Nephron (organoid): ENCODE data around the gene COLQ.

Source experiments
- H3K27ac Mint-ChIP-seq, 3 experiments: 2 replicates each; pipeline ENCODE4 v1.8.0; 2020; ENCODE audit warnings: mixed read lengths in 3 of 3, mild to moderate bottlenecking in 2 of 3, moderate library complexity in 1 of 3
- H3K27me3 Mint-ChIP-seq: 2 replicates; pipeline ENCODE4 v1.8.0; 2021; ENCODE audit warnings: low read depth, mild to moderate bottlenecking, moderate library complexity, mixed read lengths
- H3K36me3 Mint-ChIP-seq: 2 replicates; pipeline ENCODE4 v1.8.0; 2020; ENCODE audit warnings: low read depth, mixed read lengths
- H3K4me1 Mint-ChIP-seq: 2 replicates; pipeline ENCODE4 v1.8.0; 2020; ENCODE audit warnings: mixed read lengths
- H3K4me3 Mint-ChIP-seq, 3 experiments: 2 replicates each; pipeline ENCODE4 v1.8.0; 2020; ENCODE audit warnings: mild to moderate bottlenecking in 3 of 3, mixed read lengths in 3 of 3, moderate library complexity in 2 of 3
- H3K9me3 Mint-ChIP-seq: 2 replicates; pipeline ENCODE4 v1.8.0; 2020; ENCODE audit warnings: mixed read lengths
- TF ChIP-seq, protein P1 (sequence below), 3 experiments: fragments of 200-600 bp; sonication (generic); IDR thresholded peaks; one replicate each; pipeline ENCODE4 v1.5.0; 2021; ENCODE audit warnings: antibody characterized with exemption in 3 of 3; ENCODE audit not compliant: unreplicated experiment in 3 of 3

The COLQ gene

DNA sequence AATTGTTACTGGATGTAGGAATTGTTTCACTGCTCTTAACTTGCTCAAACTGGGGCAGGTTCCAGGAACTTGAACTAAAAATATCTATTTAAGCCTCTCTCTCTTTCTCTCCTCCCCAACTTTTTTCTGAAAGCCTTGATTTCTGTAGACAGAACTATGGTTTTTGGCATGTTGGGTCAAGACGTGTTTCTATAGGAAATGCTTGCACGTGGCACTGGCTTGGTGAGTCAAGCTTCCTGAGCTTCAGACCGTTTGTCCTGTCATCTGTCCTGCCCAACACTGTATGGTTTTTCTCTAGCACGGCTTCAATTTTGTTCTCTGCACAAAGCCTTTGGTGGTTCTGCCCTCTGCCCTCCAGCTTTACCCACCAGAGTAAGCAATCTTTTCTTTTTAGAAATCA, 80.6 kb downstream of the COLQ start:
- no peaks in the 10 kb centered on the region for H3K27me3 Mint-ChIP-seq
- peaks cover 69% of the 10 kb centered on the region for H3K36me3 Mint-ChIP-seq
- no peaks in the 10 kb centered on the region for H3K9me3 Mint-ChIP-seq
- no peak overlapping the region for H3K4me3 Mint-ChIP-seq
- H3K4me1 Mint-ChIP-seq = no peaks in the 10 kb centered on the region
- TF ChIP-seq, protein P1, sequence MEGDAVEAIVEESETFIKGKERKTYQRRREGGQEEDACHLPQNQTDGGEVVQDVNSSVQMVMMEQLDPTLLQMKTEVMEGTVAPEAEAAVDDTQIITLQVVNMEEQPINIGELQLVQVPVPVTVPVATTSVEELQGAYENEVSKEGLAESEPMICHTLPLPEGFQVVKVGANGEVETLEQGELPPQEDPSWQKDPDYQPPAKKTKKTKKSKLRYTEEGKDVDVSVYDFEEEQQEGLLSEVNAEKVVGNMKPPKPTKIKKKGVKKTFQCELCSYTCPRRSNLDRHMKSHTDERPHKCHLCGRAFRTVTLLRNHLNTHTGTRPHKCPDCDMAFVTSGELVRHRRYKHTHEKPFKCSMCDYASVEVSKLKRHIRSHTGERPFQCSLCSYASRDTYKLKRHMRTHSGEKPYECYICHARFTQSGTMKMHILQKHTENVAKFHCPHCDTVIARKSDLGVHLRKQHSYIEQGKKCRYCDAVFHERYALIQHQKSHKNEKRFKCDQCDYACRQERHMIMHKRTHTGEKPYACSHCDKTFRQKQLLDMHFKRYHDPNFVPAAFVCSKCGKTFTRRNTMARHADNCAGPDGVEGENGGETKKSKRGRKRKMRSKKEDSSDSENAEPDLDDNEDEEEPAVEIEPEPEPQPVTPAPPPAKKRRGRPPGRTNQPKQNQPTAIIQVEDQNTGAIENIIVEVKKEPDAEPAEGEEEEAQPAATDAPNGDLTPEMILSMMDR (IDR thresholded peaks at IDR 0.05; ENCODE audit: unreplicated experiment in 3 of 3) = no peak
- H3K27ac Mint-ChIP-seq = no peak overlapping the region

GRCh38 chr3:15439476-15439875, 82.0 kb downstream of the COLQ start:
- no peak overlapping the region for H3K27ac Mint-ChIP-seq
- no peaks in the 10 kb centered on the region for H3K27me3 Mint-ChIP-seq
- H3K4me3 Mint-ChIP-seq = no peak overlapping the region
- TF ChIP-seq, protein P1 (IDR thresholded peaks at IDR 0.05; ENCODE audit: unreplicated experiment in 3 of 3) = no peak
- H3K4me1 Mint-ChIP-seq = no peaks in the 10 kb centered on the region
- peaks cover 69% of the 10 kb centered on the region for H3K36me3 Mint-ChIP-seq
- H3K9me3 Mint-ChIP-seq = no peaks in the 10 kb centered on the region

- no peaks in the 10 kb centered on the region for H3K4me1 Mint-ChIP-seq
- peaks cover 70% of the 10 kb centered on the region for H3K36me3 Mint-ChIP-seq
- no peak overlapping the region for H3K4me3 Mint-ChIP-seq
- TF ChIP-seq, protein P1 (IDR thresholded peaks at IDR 0.05; ENCODE audit: unreplicated experiment in 3 of 3) = no peak
- no peaks in the 10 kb centered on the region for H3K27me3 Mint-ChIP-seq
- H3K9me3 Mint-ChIP-seq = no peaks in the 10 kb centered on the region
- H3K27ac Mint-ChIP-seq = no peak overlapping the region
These were observed 82.5 kb downstream of the COLQ start for GRCh38 chr3:15438983-15439382.

- Mint-ChIP-seq H3K36me3 (peaks cover 68% of the 10 kb centered on the region), H3K27ac (no peak overlapping the region), H3K4me3 (no peak overlapping the region), H3K27me3 (no peaks in the 10 kb centered on the region), H3K4me1 (no peaks in the 10 kb centered on the region), H3K9me3 (no peaks in the 10 kb centered on the region)
- TF ChIP-seq, protein P1 (IDR thresholded peaks at IDR 0.05; ENCODE audit: unreplicated experiment in 3 of 3) = no peak
These were observed 85.3 kb downstream of the COLQ start for GRCh38 chr3:15436246-15436645.

GRCh38 chr3:15434756-15435155, 86.8 kb downstream of the COLQ start:
- Mint-ChIP-seq H3K4me3 (no peak overlapping the region), H3K36me3 (peaks cover 56% of the 10 kb centered on the region), H3K27ac (no peak overlapping the region), H3K4me1 (no peaks in the 10 kb centered on the region), H3K9me3 (no peaks in the 10 kb centered on the region), H3K27me3 (no peaks in the 10 kb centered on the region)
- TF ChIP-seq, protein P1 (IDR thresholded peaks at IDR 0.05; ENCODE audit: unreplicated experiment in 3 of 3) = no peak

GRCh38 chr3:15433531-15433930, 88.0 kb downstream of the COLQ start:
- Mint-ChIP-seq H3K9me3 (no peaks in the 10 kb centered on the region), H3K4me3 (no peak overlapping the region), H3K36me3 (peaks cover 44% of the 10 kb centered on the region), H3K27ac (no peak overlapping the region), H3K27me3 (no peaks in the 10 kb centered on the region), H3K4me1 (peaks cover 6% of the 10 kb centered on the region)
- TF ChIP-seq, protein P1 (IDR thresholded peaks at IDR 0.05; ENCODE audit: unreplicated experiment in 3 of 3) = no peak
